Measurements from ENCODE around the gene L1CAM. TPM values are rescaled to one million over a fixed set of nuclear protein-coding genes. Genes with fewer than 3 reads are reported as not detected.

The L1CAM gene
- total RNA-seq = under 1 TPM; 0.74 to 0.83 TPM
- polyA plus RNA-seq = under 1 TPM; 0.19 to 0.20 TPM
- long read RNA-seq, donor 1 = 0 reads
- long read RNA-seq, donor 2 = 0 reads
- long read RNA-seq, donor 3 = 0 reads
- long read RNA-seq, donor 4 = 0 reads
- long read RNA-seq, donor 5 = 0 reads

GRCh38 chrX:153885968-153886903 lies at the start of gene L1CAM:
Gene L1CAM, minus strand, starts transcription at chrX:153886173. Its CDS starts 10,337 bp downstream, at chrX:153875836.
- no peak for DNase-seq
- 6 to 20% methylated on average over 27 to 91 of the region's 94 CpGs for WGBS, 2 donors
- H3K4me3 ChIP-seq = no peak within 1 kb of the TSS
- no peak for ATAC-seq (ENCODE audit: insufficient read depth, low FRiP score)
- peaks cover 0 to 7% (median 0%) of the 10 kb centered on the region in 4 donors for H3K9me3 ChIP-seq (ENCODE audit: control insufficient read depth in 4 of 4, insufficient read depth in 3 of 4, low read length in 3 of 4)
- H3K27me3 ChIP-seq (ENCODE audit: control insufficient read depth in 3 of 3, insufficient read depth in 3 of 3, low read length in 2 of 3) = peaks cover 26 to 58% (median 42%) of the 10 kb centered on the region in 3 donors
- H3K36me3 ChIP-seq (ENCODE audit: control insufficient read depth in 4 of 4, insufficient read depth in 4 of 4, low read length in 4 of 4) = no peaks in the 10 kb centered on the region
- peaks cover 0 to 2% (median 0%) of the 10 kb centered on the region in 5 donors for H3K4me1 ChIP-seq (ENCODE audit: control insufficient read depth in 5 of 5, insufficient read depth in 5 of 5, low read length in 5 of 5)
- TF ChIP-seq CTCF (IDR thresholded peaks at IDR 0.05; ENCODE audit: control extremely low read depth, extremely low read depth) = no peak
- H3K9ac ChIP-seq (ENCODE audit: insufficient read depth in 1 of 2, low read length in 2 of 2) = no peak within 1 kb of the TSS
- H3K27ac ChIP-seq (ENCODE audit: low read depth in 1 of 2, low read length in 1 of 2) = no peak within 1 kb of the TSS

DNA sequence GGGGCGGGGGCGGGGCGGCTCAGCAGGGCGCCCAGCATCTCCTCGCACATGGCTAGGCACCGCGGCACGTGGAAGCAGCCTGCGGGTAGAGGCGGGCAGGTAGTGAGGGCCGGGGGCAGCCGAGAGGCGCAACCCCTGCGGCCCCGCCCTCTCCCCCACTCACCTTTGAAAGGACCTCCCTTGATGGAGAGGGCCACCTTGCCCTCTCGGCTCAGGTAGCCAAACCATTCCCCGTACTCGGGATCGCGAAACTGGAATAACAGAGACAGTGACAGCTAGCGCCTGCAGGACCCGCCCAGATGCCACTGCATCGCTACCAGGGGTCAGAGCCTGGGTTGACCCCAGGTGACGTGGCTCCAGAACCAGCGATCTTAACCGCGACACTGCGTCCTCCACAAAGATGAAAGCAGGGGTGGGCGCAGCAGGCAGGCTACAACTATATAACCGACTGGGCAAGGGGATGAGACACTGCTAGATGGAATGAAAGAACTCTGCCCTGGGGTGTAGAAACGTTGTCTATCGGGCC lies 49.4 kb upstream of the L1CAM start:
- Histone ChIP-seq H3K4me1 (ENCODE audit: control insufficient read depth in 5 of 5, insufficient read depth in 5 of 5, low read length in 5 of 5) (peaks cover 0 to 8% (median 0%) of the 10 kb centered on the region in 5 donors), H3K36me3 (ENCODE audit: control insufficient read depth in 4 of 4, insufficient read depth in 4 of 4, low read length in 4 of 4) (peaks cover 0 to 16% (median 4%) of the 10 kb centered on the region in 4 donors), H3K27me3 (ENCODE audit: control insufficient read depth in 3 of 3, insufficient read depth in 3 of 3, low read length in 2 of 3) (no peaks in the 10 kb centered on the region), H3K9me3 (ENCODE audit: control insufficient read depth in 4 of 4, insufficient read depth in 3 of 4, low read length in 3 of 4) (peaks cover 0 to 3% (median 0%) of the 10 kb centered on the region in 4 donors), H3K27ac (ENCODE audit: low read depth in 1 of 2, low read length in 1 of 2) (no peak overlapping the region), H3K4me3 (no peak overlapping the region), H3K9ac (ENCODE audit: insufficient read depth in 1 of 2, low read length in 2 of 2) (no peak overlapping the region)
- WGBS, 2 donors = 22 to 26% methylated on average over 17 to 32 of the region's 32 CpGs
- no peak for DNase-seq
- no peak for TF ChIP-seq CTCF (IDR thresholded peaks at IDR 0.05; ENCODE audit: control extremely low read depth, extremely low read depth)
- ATAC-seq (ENCODE audit: insufficient read depth, low FRiP score) = no peak

DNA sequence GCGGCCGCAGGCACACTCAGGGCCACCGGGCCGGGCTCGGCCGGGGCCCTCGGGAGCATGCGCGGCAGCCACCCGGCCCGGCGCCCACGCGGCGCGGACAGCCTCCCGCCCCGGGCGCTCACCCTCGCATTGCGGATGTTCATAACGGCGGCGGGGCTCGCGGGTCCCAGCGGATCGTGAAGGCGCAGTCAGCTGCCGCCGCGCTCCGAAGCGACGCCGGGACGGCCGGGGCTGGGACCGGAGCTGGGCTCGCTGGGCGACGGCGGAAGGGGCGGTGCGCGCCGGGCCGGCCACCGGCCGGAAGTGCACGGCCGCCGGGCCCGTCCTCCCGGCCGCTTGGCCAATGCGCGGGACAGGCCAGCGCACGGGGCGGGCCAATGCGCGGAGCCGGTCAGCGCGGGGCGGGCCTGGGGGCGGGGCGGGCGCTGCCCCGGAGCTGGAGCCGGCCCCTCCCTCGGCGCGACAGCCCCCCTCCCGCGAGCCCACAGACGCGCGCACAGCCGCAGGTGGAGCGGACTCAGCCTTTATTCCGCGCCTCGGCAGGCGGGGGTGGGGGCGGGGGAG lies 48.9 kb upstream of the L1CAM start, which contains the start of gene NAA10:
Gene NAA10 (minus strand): TSS at position 276 of the 564 bp plus-strand sequence. CDS start 133 bp downstream, at position 143.
- H3K36me3 ChIP-seq (ENCODE audit: control insufficient read depth in 4 of 4, insufficient read depth in 4 of 4, low read length in 4 of 4) = peaks cover 0 to 11% (median 4%) of the 10 kb centered on the region in 4 donors
- ATAC-seq (ENCODE audit: insufficient read depth, low FRiP score) (peak; percentile 92), DNase-seq (peak; percentile 68 to 84 (median 79))
- no peak within 1 kb of the TSS for H3K9ac ChIP-seq (ENCODE audit: insufficient read depth in 1 of 2, low read length in 2 of 2)
- peak within 1 kb of the TSS; percentile 42 to 66 for H3K27ac ChIP-seq (ENCODE audit: low read depth in 1 of 2, low read length in 1 of 2)
- no peak for TF ChIP-seq CTCF (IDR thresholded peaks at IDR 0.05; ENCODE audit: control extremely low read depth, extremely low read depth)
- peak within 1 kb of the TSS; percentile 72 for H3K4me3 ChIP-seq
- peaks cover 0 to 3% (median 0%) of the 10 kb centered on the region in 4 donors for H3K9me3 ChIP-seq (ENCODE audit: control insufficient read depth in 4 of 4, insufficient read depth in 3 of 4, low read length in 3 of 4)
- peaks cover 0 to 8% (median 0%) of the 10 kb centered on the region in 5 donors for H3K4me1 ChIP-seq (ENCODE audit: control insufficient read depth in 5 of 5, insufficient read depth in 5 of 5, low read length in 5 of 5)
- 1 to 10% methylated on average over 15 to 86 of the region's 87 CpGs for WGBS, 2 donors
- H3K27me3 ChIP-seq (ENCODE audit: control insufficient read depth in 3 of 3, insufficient read depth in 3 of 3, low read length in 2 of 3) = no peaks in the 10 kb centered on the region
